HG03342 (cell line): ENCODE data around the gene XRCC1.
"Not testable (repeated sequence)": the region's sequence is repeated elsewhere in the genome, so short reads cannot be mapped to it uniquely, and the experiment has no call there.

ENCODE experiments used
- ATAC-seq: cut with Tn5 transposase; IDR thresholded peaks from one replicate; pipeline ENCODE4 v1.9.1; 2021; ENCODE audit warnings: mild to moderate bottlenecking, moderate library complexity; ENCODE audit not compliant: unreplicated experiment

The XRCC1 gene

DNA sequence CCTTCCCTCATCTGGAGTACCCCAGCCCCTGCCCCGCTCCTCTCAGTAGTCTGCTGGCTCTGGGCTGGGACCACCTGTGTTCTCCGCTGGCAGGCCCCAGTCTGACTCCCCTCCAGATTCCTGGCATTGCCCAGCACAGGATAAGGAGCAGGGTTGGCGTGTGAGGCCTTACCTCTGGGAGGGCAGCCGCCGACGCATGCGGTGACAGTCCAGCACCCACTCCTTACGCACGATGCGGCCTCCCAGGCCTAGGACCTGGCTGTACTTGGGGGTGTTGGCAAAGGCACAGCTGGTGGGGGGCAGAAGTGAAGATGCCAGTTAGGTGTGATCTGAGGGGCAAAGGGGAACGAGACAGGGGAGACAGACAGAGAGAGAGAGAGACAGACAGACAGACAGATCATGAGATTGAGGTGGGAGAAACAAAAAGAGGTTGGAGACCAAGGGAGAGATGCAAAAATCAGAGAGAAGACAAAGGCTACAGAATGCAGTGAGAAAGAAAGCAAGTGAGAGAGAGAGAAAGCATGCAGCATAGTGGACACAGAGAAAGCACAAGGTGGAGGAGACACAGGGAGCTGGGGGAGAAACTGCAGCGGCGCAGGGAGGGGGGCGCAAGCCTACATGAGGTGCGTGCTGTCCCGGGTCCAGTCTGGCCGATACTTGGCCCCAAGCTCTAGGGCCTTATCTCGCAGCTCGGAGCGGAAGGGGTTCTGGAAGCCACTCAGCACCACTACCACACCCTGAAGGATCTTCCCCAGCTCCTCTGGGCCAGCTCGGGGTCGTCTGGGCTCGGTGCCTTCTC lies 23.7 kb downstream of the XRCC1 start:
- ATAC-seq: no peak

- no peak for ATAC-seq
Measured at GRCh38 chr19:43548706-43549105, 26.6 kb downstream of the XRCC1 start.

DNA sequence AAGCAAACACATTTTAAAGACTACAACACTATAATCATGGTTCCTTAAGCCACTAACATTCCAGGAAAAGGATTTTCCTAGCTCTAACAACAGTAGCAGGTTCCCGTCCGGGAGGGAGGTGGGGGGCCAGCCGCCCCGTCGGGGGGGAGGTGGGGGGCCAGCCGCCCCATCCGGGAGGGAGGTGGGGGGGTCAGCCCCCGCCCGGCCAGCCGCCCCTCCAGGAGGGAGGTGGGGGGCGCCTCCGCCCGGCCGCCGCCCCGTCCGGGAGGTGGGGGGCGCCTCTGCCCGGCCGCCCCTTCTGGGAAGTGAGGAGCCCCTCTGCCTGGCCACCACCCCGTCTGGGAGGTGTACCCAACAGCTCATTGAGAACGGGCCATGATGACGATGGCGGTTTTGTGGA lies 27.4 kb downstream of the XRCC1 start:
- ATAC-seq: not testable (repeated sequence)

GRCh38 chr19:43546581-43546980 lies 28.7 kb downstream of the XRCC1 start:
- no peak for ATAC-seq

GRCh38 chr19:43545981-43546380 lies 29.3 kb downstream of the XRCC1 start:
- no peak for ATAC-seq

GRCh38 chr19:43545276-43545675 lies 30.1 kb downstream of the XRCC1 start:
- ATAC-seq: no peak

- ATAC-seq: no peak
Measured at GRCh38 chr19:43544077-43544476, 31.2 kb downstream of the XRCC1 start.

DNA sequence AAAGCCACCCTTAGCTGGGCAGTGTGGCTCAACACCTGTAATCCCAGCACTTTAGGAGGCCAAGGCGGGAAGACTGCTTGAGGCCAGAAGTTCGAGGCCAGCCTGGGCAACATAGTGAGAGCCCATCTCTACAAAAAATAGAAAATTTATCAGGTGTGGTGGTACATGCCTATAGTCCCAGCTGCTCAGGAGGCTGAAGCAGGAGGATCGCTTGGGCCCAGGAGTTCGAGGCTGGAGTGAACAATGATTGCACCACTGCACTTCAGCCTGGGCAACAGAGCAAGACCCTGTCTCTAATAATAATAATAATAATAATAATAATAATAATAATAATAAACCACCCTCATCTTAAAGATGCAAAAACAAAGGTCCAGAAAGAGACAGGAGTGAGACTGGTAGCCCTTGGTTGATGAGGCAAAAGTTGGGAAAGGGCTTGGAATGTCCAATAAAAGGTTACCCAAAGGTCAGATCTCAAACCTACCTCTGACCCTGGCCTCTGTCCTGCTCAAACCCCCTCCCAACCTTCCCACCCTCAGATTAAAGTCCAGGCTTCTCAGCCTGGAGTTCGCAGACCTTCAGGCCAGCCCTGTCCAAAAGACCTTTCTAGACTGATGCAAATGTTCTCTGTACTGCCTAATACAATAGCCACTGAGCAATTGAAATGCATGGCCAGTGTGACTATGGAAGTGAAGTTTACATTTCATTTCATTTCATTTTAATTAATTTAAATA lies 33.2 kb downstream of the XRCC1 start:
- ATAC-seq: no peak

DNA sequence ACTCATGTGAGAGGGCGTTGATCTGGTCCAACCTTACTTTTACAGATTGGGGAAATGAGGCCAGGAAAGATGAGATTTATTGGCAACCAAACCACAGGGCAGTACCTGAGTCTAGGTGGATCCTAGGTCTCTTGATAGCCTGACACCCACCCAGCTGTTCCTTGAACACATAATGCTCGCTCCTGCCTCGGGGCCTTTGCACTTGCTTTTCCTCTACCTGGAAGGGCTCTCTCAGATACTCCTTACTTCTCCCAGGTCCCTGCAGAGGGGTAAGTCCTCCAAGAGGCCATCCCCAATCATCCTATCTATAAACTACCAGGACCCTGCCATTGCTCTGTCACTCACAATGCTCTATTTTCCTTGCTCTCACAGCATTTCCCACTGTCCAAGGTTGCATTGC lies 34.9 kb downstream of the XRCC1 start:
- no peak for ATAC-seq

- ATAC-seq: no peak
Measured at GRCh38 chr19:43538922-43539321, 36.4 kb downstream of the XRCC1 start.

DNA sequence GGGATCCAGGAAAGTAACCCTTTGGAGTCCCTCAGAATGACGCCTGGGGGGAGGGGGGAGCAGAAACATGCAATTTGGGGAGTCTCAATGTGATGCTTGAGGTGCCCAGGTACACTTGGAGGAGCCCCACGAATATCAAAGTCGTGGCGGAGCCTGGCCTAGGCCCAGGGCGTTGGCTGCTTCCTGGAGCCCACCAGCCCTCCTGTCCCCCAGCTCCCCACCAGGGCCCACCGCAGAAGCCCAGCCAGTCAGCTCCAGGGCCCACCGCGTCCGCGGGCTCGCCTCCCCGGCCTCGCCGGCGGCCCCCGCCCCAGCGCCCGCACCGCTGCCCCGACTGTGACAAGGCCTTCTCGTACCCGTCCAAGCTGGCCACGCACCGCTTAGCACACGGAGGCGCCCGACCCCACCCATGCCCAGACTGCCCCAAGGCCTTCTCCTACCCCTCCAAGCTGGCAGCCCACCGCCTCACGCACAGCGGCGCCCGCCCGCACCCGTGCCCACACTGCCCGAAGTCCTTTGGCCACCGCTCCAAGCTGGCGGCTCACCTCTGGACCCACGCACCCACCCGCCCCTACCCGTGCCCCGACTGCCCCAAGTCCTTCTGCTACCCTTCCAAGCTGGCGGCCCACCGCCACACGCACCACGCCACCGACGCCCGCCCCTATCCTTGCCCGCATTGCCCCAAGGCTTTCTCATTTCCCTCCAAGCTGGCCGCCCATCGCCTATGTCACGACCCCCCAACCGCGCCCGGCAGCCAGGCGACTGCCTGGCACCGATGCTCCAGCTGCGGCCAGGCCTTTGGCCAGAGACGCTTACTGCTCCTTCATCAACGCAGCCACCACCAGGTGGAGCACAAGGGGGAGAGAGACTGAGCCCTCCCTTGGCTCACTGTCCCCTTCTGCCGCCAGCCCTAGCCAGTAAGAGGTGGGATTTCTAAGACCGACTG lies 40.2 kb downstream of the XRCC1 start:
- no peak for ATAC-seq

DNA sequence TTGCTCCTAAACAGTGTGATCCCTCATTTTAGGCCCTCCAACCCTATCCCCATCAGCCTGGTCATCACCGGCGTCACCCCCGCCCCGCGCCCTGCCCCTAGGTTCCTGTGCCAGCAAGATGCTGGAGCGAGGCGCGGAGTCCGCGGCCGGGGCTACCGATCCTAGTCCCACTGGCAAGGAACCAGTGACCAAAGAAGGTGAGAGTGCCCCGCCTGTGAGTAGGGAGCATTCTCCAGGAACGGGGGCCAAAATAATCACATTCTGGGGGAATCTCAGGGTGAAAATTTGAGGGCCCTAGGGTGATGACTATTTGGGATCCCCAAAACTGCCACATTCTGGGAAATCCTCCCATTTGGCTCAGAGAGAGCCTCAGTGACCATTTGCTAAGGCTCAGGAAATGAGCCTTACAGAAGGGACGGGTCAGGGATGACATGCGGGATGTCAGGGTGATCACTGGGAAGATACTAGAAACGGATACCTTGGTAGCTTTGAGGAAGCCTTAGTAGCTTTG lies 41.0 kb downstream of the XRCC1 start:
- ATAC-seq: no peak

GRCh38 chr19:43533546-43534304 lies 41.6 kb downstream of the XRCC1 start:
- ATAC-seq: peak; percentile 57

GRCh38 chr19:43532962-43533545 lies 42.3 kb downstream of the XRCC1 start, which contains the start of gene ZNF575:
TSS of gene ZNF575 (plus strand) at chr19:43533188. CDS start at chr19:43534423, 1,235 bp downstream.
- ATAC-seq: peak; percentile 52

- no peak for ATAC-seq
Measured at GRCh38 chr19:43532571-43532961, 42.8 kb downstream of the XRCC1 start.

- no peak for ATAC-seq
Measured at GRCh38 chr19:43527860-43528622, 47.3 kb downstream of the XRCC1 start.

GRCh38 chr19:43526884-43527859 lies 48.2 kb downstream of the XRCC1 start, which contains the start of gene ETHE1:
TSS of gene ETHE1 (minus strand) at chr19:43527201. CDS start at chr19:43527177, 24 bp downstream.
- peak; percentile 51 for ATAC-seq
